Subcutaneous adipose tissue (tissue), 4 donors: ENCODE measurements around the gene UQCRC1. TPM values are rescaled to one million over a fixed set of nuclear protein-coding genes. Genes with fewer than 3 reads are reported as not detected.

Source experiments
- total RNA-seq, 4 donors: library from RNA; depleted of rRNA; stranded (reverse); fragments of >200 nt; gene quantifications; one replicate each; pipeline ENCODE4 v1.1.0, GENCODE V29; 2016
- TF ChIP-seq, protein P1 (sequence below): fragments of 450-650 bp; IDR thresholded peaks from one replicate; pipeline ENCODE4 v1.5.1; 2016; ENCODE audit warnings: low read depth, mild to moderate bottlenecking, control low read depth, antibody characterized with exemption, moderate library complexity

The UQCRC1 gene
- total RNA-seq, 4 donors from 2014 or later, result 95.2 to 358 (median 203) TPM

DNA sequence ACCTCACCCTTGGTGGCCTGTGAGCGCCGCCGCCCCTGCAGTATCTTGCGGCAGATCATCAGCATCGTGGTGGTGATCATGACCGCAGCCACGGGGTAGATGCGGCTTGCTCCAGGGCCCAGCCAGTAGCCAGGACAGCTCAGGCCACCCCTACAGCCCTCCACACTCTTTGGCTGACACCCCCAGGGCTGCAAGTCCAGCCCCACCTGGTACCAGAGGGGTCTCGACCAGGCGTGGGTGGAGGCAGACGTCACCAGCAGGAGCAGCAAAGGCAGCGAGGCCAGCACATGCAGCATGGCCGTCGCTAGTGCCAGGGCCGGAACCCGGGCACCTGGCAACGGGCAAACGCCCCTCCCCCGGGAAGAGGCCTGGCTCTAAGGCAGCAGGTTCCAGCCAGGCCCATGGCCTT is 12.0 kb upstream of the UQCRC1 start, which contains the start of gene TMEM89:
TSS of gene TMEM89 (minus strand) at position 309 of the 409 bp plus-strand sequence. CDS start at position 296, 13 bp downstream.
- TF ChIP-seq, protein P1, sequence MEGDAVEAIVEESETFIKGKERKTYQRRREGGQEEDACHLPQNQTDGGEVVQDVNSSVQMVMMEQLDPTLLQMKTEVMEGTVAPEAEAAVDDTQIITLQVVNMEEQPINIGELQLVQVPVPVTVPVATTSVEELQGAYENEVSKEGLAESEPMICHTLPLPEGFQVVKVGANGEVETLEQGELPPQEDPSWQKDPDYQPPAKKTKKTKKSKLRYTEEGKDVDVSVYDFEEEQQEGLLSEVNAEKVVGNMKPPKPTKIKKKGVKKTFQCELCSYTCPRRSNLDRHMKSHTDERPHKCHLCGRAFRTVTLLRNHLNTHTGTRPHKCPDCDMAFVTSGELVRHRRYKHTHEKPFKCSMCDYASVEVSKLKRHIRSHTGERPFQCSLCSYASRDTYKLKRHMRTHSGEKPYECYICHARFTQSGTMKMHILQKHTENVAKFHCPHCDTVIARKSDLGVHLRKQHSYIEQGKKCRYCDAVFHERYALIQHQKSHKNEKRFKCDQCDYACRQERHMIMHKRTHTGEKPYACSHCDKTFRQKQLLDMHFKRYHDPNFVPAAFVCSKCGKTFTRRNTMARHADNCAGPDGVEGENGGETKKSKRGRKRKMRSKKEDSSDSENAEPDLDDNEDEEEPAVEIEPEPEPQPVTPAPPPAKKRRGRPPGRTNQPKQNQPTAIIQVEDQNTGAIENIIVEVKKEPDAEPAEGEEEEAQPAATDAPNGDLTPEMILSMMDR, result no peak

DNA sequence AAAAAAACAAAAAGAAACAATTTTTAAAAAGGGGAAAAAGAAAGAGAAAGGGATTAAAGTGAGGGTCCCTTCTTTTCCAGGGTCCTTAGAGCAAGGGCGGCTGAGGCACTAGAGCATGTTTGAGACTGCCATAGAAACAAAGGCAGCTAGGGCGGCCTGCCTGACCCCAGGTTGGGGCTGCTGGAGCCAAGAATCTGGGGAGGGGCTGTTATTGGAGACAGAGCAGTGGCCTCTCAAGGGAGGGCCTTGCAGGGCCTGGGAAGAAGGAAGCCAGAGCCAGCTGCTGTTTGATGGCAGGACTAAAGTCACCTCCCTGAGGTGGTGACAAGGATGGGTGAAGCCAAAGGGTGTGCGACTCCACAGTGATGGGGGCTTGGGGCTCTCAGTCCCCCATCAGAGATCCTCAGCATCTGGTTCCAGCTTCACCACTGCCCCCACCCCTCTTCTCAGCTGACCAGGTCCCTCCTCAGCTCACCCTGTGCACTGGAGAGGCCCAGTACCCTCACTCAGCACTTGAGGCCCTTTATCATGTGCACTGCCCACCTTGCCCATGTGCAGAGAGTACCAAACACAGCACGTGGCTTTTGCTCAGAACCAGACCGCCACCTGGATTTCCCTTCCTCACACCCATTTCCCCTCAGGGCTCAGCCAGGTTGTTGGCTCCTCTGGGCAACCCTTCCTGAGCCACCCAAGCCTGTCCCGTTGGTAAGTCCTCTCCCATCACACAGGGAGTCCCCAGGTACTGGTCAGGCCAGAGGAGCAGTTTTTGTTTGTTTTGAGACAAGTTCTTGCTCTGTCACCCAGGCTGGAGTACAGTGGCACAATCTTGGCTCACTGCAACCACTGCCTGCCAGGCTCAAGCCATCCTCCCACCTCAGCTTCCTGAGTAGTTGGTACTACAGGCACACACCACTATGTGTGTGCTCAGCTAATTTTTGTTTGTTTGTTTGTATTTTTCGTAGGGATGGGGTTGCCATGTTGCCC is 10.4 kb upstream of the UQCRC1 start:
- TF ChIP-seq, protein P1, result no peak

DNA sequence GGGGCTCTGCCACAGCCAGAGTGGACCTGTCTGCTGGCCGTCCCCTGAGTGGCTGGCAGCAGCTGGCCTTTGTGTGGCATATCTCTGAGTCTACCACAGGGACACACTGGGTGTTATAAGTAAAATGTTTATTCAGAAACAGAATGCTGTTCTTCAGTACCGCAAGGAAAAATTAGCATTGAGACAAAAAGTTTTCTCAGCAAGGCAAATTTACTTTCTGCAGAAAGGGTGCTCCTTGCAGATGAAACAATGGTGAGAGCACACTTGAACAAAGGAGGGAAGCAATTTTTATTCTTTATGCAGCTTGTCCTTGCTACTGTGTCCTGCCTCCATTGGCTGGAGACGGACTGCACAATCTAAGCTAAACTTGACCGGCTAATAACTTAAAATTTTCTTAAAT is 8.1 kb upstream of the UQCRC1 start:
- TF ChIP-seq, protein P1, result no peak

DNA sequence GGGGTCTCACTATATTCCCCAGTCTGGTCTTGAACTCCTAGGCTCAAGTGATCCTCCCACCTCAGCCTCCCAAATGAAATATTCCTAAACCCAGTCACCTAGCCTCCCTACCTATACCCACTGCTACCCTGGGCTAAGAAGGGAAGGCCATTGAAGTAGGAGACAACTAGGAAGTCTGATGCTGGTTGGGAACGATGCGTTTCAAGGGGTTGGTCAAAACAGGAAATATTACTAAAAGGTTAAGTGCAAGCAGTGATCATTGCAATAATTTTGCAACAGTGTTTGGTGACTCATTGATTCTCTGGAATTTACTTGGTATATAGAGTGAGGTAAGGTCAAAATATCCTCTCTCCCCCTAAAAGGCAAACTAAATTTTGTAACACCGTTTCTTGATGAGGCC is 4.6 kb upstream of the UQCRC1 start:
- TF ChIP-seq, protein P1, result no peak

DNA sequence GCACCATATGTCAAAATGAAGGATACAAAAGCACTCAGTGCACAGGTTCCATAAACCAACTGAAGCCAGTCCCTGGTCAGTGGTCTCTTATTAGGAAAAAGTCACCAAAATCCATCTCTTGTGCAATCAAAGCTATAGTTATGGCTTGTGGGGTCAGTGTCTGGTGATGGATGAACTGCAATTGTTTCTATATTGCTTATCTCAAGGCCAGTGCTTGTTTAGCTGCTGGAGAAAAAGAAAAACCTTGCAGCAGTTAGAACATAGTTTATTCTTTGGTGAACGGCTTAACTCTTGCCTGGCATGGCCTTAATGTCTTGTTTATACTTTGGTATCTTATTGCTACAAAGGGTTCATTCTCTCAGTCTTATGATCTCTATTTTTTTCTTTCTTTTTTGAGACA is 2.9 kb upstream of the UQCRC1 start:
- TF ChIP-seq, protein P1, result no peak

DNA sequence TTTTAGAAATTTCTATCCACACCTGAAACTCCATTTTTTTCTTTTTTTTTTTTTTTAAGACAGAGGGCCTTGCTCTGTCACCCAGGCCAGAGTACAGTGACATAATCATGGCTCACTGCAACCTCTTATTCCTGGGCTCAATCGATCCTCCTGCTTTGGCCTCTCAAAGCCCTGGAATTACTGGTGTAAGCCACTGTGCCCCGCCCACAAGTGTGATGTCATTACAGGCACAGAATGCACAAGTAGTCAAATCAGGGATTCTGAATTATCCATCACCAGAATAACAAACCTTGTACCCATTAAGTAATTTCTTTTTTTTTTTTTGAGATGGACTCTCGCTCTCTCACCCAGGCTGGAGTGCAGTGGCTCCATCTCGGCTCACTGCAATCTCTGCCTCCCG is 1.9 kb downstream of the UQCRC1 start:
- TF ChIP-seq, protein P1, result no peak

DNA sequence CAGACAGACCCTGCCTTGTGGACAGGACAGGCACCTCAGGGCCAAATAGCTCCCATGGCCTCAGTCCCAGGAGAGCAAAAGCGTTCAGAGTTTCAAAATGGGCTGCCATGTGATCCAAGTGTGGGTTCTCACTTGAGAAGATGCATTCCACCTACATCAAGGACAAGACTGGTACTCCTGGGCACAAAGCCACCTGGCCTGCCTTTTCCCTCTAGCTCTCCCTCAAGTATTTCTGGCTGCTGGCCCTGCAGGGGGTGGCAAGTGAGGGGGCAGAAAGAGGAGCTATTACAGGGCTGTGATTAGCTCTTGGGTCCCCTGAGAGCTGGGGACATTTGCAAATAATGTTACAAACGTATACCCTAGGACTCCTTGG is 7.8 kb downstream of the UQCRC1 start:
- TF ChIP-seq, protein P1, result no peak
